ENCODE data around the gene LAMTOR2. TPM values are rescaled to one million over a fixed set of nuclear protein-coding genes. Genes with fewer than 3 reads are reported as not detected.

Gene LAMTOR2
- total and polyA plus RNA-seq, 10 of the 15 experiments (the other 5 are each of a cell fraction or from before 2014, with no cell fraction given) = 71.9 to 264 (median 97.0) TPM

DNA sequence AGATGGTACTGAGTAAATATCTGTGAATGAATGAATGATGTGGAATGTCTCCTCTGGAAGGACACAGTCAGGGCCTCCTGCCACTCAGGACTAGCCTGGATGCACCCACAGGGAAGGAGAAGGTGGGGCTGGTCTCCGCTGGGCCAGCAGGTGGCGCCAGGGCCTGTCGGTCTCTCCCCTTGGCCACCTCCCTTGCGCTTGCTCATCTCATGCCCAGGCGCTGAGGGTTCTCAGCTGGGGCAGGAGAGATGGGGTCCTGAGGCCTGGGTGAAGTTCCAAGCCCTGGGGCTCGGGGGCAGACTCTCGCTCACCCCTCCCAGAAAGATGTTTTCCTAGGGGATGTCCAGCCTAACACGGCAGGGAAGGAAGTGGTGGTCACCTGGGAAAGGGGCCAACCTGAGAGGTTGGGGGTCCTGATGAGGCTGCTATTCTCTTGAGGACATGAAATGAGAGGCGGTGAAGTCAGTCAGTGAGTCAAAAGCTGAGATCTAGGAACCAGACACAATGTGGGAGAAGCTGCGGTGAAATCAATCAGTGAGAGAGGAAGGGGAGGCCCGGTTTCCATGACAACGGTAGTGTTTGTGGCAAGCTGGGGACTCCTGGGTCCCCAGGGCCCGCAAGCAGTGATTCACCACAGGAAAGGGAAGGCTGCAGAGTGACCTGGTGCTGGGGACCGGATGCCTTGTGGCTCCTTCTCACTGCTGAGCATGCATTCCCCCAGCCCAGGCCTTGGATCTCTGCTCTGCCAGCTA is 42.2 kb downstream of the LAMTOR2 start (continued):
- TF ChIP-seq, protein P1, sequence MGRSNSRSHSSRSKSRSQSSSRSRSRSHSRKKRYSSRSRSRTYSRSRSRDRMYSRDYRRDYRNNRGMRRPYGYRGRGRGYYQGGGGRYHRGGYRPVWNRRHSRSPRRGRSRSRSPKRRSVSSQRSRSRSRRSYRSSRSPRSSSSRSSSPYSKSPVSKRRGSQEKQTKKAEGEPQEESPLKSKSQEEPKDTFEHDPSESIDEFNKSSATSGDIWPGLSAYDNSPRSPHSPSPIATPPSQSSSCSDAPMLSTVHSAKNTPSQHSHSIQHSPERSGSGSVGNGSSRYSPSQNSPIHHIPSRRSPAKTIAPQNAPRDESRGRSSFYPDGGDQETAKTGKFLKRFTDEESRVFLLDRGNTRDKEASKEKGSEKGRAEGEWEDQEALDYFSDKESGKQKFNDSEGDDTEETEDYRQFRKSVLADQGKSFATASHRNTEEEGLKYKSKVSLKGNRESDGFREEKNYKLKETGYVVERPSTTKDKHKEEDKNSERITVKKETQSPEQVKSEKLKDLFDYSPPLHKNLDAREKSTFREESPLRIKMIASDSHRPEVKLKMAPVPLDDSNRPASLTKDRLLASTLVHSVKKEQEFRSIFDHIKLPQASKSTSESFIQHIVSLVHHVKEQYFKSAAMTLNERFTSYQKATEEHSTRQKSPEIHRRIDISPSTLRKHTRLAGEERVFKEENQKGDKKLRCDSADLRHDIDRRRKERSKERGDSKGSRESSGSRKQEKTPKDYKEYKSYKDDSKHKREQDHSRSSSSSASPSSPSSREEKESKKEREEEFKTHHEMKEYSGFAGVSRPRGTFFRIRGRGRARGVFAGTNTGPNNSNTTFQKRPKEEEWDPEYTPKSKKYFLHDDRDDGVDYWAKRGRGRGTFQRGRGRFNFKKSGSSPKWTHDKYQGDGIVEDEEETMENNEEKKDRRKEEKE (IDR thresholded peaks at IDR 0.05) = no peak
- TF ChIP-seq ETV6 (conservative IDR thresholded peaks at IDR 0.05 in 1 of 2, IDR thresholded peaks at IDR 0.05 in 1 of 2; ENCODE audit: borderline replicate concordance in 1 of 2, low read depth in 1 of 2) (peak in 1 of 2 experiments; percentile 90; a peak in 2 of 4 replicates), LARP7 (IDR thresholded peaks at IDR 0.05) (peak; percentile 63; the same call in 1 of the 2 replicates), SRF (IDR thresholded peaks at IDR 0.05; ENCODE audit: low read depth in 2 of 2, low read length in 2 of 2) (no peak), EP300 (IDR thresholded peaks at IDR 0.05; ENCODE audit: borderline replicate concordance in 1 of 2, control insufficient read depth in 1 of 2, low read depth in 2 of 2, low read length in 2 of 2) (peak; percentile 94 to 97), KLF5 (IDR thresholded peaks at IDR 0.05; ENCODE audit: partially characterized antibody) (peak; percentile 86), NFYB (IDR thresholded peaks at IDR 0.05; ENCODE audit: insufficient read depth, low read depth, low read length) (no peak), NFIC (IDR thresholded peaks at IDR 0.05; ENCODE audit: low read depth, low read length) (no peak), RELA (IDR thresholded peaks at IDR 0.05; ENCODE audit: borderline replicate concordance, partially characterized antibody) (peak; percentile 88), EED (IDR thresholded peaks at IDR 0.05; ENCODE audit: low read depth) (peak; percentile 99), NFXL1 (IDR thresholded peaks at IDR 0.05; ENCODE audit: borderline replicate concordance) (no peak), SUPT20H (IDR thresholded peaks at IDR 0.05; ENCODE audit: borderline replicate concordance, control insufficient read depth, low read depth, low read length) (no peak)
- TF ChIP-seq, protein P2, sequence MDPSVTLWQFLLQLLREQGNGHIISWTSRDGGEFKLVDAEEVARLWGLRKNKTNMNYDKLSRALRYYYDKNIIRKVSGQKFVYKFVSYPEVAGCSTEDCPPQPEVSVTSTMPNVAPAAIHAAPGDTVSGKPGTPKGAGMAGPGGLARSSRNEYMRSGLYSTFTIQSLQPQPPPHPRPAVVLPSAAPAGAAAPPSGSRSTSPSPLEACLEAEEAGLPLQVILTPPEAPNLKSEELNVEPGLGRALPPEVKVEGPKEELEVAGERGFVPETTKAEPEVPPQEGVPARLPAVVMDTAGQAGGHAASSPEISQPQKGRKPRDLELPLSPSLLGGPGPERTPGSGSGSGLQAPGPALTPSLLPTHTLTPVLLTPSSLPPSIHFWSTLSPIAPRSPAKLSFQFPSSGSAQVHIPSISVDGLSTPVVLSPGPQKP (IDR thresholded peaks at IDR 0.05; ENCODE audit: low read depth, low read length) = no peak
- TF ChIP-seq, protein P3, sequence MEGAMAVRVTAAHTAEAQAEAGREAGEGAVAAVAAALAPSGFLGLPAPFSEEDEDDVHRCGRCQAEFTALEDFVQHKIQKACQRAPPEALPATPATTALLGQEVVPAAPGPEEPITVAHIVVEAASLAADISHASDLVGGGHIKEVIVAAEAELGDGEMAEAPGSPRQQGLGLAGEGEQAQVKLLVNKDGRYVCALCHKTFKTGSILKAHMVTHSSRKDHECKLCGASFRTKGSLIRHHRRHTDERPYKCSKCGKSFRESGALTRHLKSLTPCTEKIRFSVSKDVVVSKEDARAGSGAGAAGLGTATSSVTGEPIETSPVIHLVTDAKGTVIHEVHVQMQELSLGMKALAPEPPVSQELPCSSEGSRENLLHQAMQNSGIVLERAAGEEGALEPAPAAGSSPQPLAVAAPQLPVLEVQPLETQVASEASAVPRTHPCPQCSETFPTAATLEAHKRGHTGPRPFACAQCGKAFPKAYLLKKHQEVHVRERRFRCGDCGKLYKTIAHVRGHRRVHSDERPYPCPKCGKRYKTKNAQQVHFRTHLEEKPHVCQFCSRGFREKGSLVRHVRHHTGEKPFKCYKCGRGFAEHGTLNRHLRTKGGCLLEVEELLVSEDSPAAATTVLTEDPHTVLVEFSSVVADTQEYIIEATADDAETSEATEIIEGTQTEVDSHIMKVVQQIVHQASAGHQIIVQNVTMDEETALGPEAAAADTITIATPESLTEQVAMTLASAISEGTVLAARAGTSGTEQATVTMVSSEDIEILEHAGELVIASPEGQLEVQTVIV (IDR thresholded peaks at IDR 0.05; ENCODE audit: borderline replicate concordance, partially characterized antibody) = no peak
- TF ChIP-seq, protein P4, sequence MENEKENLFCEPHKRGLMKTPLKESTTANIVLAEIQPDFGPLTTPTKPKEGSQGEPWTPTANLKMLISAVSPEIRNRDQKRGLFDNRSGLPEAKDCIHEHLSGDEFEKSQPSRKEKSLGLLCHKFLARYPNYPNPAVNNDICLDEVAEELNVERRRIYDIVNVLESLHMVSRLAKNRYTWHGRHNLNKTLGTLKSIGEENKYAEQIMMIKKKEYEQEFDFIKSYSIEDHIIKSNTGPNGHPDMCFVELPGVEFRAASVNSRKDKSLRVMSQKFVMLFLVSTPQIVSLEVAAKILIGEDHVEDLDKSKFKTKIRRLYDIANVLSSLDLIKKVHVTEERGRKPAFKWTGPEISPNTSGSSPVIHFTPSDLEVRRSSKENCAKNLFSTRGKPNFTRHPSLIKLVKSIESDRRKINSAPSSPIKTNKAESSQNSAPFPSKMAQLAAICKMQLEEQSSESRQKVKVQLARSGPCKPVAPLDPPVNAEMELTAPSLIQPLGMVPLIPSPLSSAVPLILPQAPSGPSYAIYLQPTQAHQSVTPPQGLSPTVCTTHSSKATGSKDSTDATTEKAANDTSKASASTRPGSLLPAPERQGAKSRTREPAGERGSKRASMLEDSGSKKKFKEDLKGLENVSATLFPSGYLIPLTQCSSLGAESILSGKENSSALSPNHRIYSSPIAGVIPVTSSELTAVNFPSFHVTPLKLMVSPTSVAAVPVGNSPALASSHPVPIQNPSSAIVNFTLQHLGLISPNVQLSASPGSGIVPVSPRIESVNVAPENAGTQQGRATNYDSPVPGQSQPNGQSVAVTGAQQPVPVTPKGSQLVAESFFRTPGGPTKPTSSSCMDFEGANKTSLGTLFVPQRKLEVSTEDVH (IDR thresholded peaks at IDR 0.05; ENCODE audit: low read depth, partially characterized antibody) = no peak

Measured in GM12878 (cell line).